Renal pelvis (tissue), 4 donors: ENCODE measurements around the gene BIRC2. TPM values are rescaled to one million over a fixed set of nuclear protein-coding genes. Genes with fewer than 3 reads are reported as not detected.
A peak's percentile ranks its signal among the peaks of the same experiment; 100 is the strongest.
"Not testable (repeated sequence)": the region's sequence is repeated elsewhere in the genome, so short reads cannot be mapped to it uniquely, and the experiment has no call there.

Experiments
- DNase-seq: peaks from one replicate; pipeline ENCODE4 v3.0.0-alpha.2; 2013
- polyA plus RNA-seq, 3 donors: library from polyadenylated mRNA; unstranded; fragments of 120-200 nt; gene quantifications; one replicate each; pipeline ENCODE4 v1.2.1, GENCODE V29; 2013; ENCODE audit not compliant: insufficient read length in 3 of 3

The BIRC2 gene
- polyA plus RNA-seq, 3 donors: 70.0 to 78.2 (median 75.9) TPM

DNA sequence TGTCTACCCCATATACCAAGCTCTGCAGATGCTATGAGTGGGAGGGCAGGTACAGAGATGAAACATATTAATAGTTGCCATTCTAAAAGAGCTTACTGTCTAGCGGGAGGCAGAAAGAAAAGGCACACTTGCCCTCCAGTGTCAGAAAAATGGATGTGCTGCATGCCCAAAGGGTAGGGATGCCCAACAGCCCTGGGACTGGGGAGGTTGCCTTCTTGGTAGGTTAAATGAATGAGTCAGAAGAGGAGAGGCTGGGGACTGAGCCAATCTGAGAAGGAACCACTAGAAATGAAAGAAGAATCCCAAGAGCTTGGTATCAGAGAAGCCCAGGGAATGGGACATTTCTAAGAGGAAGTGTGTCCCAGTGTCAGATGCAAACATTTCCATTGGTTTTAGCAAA is 28.5 kb upstream of the BIRC2 start:
- no peak for DNase-seq

- DNase-seq: no peak
These were observed 27.5 kb upstream of the BIRC2 start for GRCh38 chr11:102319544-102319943.

DNA sequence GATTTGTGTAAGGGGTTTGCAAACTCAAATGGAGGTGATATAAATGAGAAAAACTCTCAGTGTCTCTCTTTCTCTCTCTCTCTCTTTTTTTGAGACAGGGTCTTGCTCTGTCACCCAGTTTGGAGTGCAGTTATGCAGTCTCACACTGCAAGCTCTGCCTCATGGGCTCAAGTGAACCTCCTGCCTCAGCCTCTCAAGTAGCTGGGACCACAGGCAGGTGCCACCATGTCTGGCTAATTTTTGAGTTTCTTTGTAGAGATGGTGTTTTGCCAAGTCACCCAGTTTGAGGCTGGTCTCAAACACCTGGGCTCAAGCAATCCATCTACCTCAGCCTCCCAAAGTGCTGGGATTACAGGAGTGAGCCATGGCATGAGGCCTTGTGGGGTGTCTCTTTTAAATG is 26.8 kb upstream of the BIRC2 start:
- DNase-seq: no peak

DNA sequence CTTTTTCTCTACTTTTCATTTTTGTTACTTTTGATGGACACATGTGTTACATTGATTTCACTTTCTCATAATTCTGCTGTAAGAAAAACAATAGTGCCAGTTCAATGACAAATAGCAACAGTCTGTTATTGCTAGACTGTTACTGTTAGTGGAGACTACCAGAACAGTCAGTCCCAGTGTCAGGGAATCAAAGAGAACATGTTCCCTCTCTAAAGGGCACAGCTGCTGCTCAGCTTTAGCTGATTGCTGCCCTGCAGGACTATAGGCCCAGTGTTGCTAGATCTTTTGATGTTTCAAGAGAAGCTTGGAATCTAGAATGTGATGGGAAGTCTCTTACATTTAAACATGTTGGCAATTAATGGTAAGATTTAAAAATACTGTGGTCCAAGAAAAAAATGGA is 26.3 kb upstream of the BIRC2 start:
- DNase-seq: no peak

GRCh38 chr11:102322560-102322959 is 24.5 kb upstream of the BIRC2 start:
- DNase-seq: no peak

DNA sequence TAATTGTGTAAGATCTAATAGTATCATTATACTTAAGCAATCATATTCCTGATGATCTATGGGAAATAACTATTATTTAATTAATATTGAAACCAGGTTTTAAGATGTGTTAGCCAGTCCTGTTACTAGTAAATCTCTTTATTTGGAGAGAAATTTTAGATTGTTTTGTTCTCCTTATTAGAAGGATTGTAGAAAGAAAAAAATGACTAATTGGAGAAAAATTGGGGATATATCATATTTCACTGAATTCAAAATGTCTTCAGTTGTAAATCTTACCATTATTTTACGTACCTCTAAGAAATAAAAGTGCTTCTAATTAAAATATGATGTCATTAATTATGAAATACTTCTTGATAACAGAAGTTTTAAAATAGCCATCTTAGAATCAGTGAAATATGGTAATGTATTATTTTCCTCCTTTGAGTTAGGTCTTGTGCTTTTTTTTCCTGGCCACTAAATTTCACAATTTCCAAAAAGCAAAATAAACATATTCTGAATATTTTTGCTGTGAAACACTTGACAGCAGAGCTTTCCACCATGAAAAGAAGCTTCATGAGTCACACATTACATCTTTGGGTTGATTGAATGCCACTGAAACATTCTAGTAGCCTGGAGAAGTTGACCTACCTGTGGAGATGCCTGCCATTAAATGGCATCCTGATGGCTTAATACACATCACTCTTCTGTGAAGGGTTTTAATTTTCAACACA is 23.3 kb upstream of the BIRC2 start:
- no peak for DNase-seq

DNA sequence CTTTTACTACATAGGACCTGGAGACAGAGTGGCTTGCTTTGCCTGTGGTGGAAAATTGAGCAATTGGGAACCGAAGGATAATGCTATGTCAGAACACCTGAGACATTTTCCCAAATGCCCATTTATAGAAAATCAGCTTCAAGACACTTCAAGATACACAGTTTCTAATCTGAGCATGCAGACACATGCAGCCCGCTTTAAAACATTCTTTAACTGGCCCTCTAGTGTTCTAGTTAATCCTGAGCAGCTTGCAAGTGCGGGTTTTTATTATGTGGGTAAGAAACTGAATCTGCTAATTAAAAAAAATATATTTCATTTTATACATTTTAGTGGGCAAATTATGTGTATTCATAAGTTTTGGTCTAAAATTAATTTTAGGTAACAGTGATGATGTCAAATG is 21.9 kb upstream of the BIRC2 start:
- no peak for DNase-seq

- DNase-seq: no peak
These were observed 18.3 kb upstream of the BIRC2 start for GRCh38 chr11:102328748-102329147.

DNA sequence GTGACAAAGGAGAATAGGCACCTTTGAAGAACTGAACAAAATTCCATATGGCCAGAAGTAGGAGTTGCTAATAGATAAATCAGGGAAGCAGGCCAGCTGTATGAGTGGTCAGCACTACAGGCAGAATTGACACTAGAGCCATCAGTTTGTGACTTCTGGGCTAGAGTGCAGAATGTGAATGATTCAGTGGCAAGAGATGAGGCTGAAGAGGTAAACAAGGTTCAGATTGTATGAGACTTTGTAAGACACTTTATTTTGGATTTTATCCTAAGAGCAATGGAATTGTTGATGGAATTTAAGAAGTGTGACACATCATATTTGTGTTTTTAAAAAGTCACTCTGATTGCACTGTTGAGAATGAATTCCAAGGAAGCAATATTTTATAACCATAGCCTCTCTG is 16.8 kb upstream of the BIRC2 start:
- no peak for DNase-seq

GRCh38 chr11:102331341-102331740 is 15.7 kb upstream of the BIRC2 start:
- no peak for DNase-seq

- DNase-seq: no peak
These were observed 14.4 kb upstream of the BIRC2 start for GRCh38 chr11:102332611-102332994.

- no peak for DNase-seq
These were observed 8.5 kb upstream of the BIRC2 start for GRCh38 chr11:102338479-102339010.

DNA sequence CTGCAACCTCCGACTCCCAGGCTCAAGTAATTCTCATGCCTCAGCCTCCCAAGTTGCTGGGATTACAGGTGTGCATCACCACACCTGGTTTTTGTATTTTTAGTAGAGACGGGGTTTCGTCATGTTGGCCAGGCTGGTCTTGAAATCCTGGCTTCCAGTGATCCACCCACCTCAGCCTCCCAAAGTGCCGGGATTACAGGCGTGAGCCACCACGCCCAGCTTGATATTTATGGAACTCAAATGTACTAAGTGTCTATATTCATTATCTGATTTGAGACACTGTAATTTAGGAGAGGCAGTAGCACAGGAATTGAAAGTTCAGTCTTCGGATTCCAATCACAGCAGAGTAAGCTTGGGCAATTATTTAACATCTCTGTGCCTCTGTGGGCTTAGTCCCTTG is 5.7 kb upstream of the BIRC2 start:
- DNase-seq: not testable (repeated sequence)

DNA sequence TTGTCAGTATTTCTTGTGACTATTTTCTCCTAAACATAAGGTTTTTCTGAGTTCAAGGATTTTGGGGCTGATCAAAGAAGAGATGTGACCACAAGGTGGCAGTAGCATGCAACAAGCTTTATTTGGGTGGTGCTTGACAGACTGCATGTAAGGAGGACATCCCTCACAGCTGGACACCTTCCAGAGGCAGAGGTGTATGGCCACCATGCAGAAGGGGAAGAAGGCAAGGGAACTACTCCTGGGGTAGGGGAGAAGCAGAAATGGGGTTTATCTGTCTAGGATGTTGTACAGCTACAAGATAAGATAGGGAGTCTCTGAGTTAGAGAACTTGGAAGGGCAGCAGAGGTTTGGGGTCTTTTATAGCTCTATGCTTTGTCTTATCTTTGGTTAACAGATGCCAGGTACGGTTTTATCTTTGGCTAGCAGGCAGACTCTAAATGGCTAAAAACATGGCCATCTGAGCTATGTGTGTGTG is 5.1 kb upstream of the BIRC2 start:
- DNase-seq: peak; percentile 79

- no peak for DNase-seq
These were observed 3.2 kb upstream of the BIRC2 start for GRCh38 chr11:102343809-102344208.

GRCh38 chr11:102345904-102346303 is 1.1 kb upstream of the BIRC2 start:
- peak; percentile 29 for DNase-seq

GRCh38 chr11:102346456-102346747 is 612 bp upstream of the BIRC2 start:
- DNase-seq: no peak

GRCh38 chr11:102347462-102348370 is 702 bp downstream of the BIRC2 start:
- peak; percentile 29 for DNase-seq

DNA sequence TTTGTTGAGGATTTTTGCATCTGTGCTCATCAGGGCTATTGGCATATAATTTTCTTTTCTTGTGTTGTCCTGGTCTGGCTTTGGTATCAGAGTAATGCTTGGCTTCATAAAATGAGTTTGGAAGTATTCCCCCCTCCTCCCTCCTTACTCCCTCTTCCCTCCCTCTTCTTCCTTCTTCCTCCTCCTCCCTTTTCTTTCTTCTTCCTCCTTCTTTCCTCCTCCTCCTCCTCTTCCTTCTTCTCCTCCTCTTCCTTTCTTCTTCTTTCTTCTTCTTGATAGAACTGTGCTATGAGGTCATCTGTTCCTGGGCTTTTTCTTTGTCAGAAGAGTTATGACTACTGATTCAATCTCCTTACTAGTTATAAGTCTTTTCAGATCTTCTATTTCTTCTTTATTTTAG is 10.1 kb downstream of the BIRC2 start:
- no peak for DNase-seq

- DNase-seq: no peak
These were observed 12.4 kb downstream of the BIRC2 start for GRCh38 chr11:102359372-102359771.

DNA sequence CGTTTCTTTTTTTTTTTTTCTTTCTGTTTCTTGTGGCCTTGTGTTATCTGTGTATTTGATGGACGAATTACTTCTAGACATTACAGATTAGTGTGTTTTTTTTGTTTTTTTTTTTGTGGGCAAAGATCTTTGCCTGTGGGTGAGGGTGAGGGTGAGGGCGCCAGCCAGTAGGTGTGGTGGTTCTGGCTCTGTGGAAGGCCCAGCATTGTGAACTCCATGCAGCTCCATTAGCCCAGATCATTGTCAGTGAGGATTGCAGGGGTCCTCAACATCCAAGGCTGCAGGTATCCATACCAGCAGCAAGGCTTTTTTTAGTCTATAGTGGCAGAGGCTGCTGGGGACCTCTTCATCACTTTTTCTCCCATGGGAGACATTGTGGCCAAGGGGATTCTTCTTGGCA is 13.7 kb downstream of the BIRC2 start:
- no peak for DNase-seq

- DNase-seq: no peak
These were observed 14.3 kb downstream of the BIRC2 start for GRCh38 chr11:102361086-102362031.
